ENCODE data around the gene USP12.

The USP12 gene

GRCh38 chr13:27211771-27212364, 40.3 kb upstream of the USP12 start:
- Histone ChIP-seq H3F3A (ENCODE audit: insufficient read depth, low read length) (no peaks in the 10 kb centered on the region), H3K9me2 (ENCODE audit: low read depth, low read length) (no peaks in the 10 kb centered on the region), H3K9ac (ENCODE audit: low read length) (no peak overlapping the region), H4K20me1 (ENCODE audit: insufficient read depth, low read length) (no peaks in the 10 kb centered on the region), H3K36me3 (ENCODE audit: insufficient read depth, low read length) (no peaks in the 10 kb centered on the region), H3K27ac (ENCODE audit: low read depth, low read length, poor library complexity, severe bottlenecking) (no peak overlapping the region), H3K27me3 (ENCODE audit: insufficient read depth, low read length) (no peaks in the 10 kb centered on the region), H3K9me3 (ENCODE audit: low read length) (no peaks in the 10 kb centered on the region), H3K4me3 (ENCODE audit: low read depth, low read length, poor library complexity, severe bottlenecking) (no peak overlapping the region), H3K4me2 (ENCODE audit: low read length) (no peak overlapping the region), H3K4me1 (ENCODE audit: insufficient read depth, low read length, severe bottlenecking) (no peaks in the 10 kb centered on the region), H3K79me2 (ENCODE audit: insufficient read depth, low read length) (no peaks in the 10 kb centered on the region), H2AFZ (ENCODE audit: low read length) (no peak overlapping the region)
- no peak for TF ChIP-seq EZH2 (IDR thresholded peaks at IDR 0.05; ENCODE audit: borderline replicate concordance, low read length)

DNA sequence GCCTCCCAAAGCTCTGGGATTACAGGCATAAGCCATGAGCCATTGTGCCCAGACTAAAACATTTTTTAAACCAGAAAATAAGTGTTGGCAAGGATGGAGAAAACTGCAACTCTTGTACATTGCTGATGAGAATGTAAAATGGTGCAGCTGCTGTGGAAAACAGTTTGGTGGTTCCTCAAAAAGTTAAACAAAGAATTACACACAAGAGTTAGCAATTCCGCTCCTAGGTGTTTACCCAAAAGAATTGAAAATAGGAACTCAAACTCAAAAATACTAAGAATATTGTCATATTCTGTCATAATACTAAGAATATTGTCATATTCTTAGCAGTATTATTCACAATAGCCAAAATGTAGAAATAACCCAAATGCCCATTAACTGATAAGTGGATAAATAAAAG, 39.7 kb upstream of the USP12 start:
- Histone ChIP-seq H3K9me2 (ENCODE audit: low read depth, low read length) (no peaks in the 10 kb centered on the region), H3K36me3 (ENCODE audit: insufficient read depth, low read length) (no peaks in the 10 kb centered on the region), H3K9me3 (ENCODE audit: low read length) (no peaks in the 10 kb centered on the region), H3K4me1 (ENCODE audit: insufficient read depth, low read length, severe bottlenecking) (no peaks in the 10 kb centered on the region), H3K79me2 (ENCODE audit: insufficient read depth, low read length) (no peaks in the 10 kb centered on the region), H3K27me3 (ENCODE audit: insufficient read depth, low read length) (no peaks in the 10 kb centered on the region), H3K9ac (ENCODE audit: low read length) (no peak overlapping the region), H3K4me3 (ENCODE audit: low read depth, low read length, poor library complexity, severe bottlenecking) (no peak overlapping the region), H3K27ac (ENCODE audit: low read depth, low read length, poor library complexity, severe bottlenecking) (no peak overlapping the region), H3F3A (ENCODE audit: insufficient read depth, low read length) (no peaks in the 10 kb centered on the region), H2AFZ (ENCODE audit: low read length) (no peak overlapping the region), H4K20me1 (ENCODE audit: insufficient read depth, low read length) (no peaks in the 10 kb centered on the region), H3K4me2 (ENCODE audit: low read length) (no peak overlapping the region)
- TF ChIP-seq EZH2 (IDR thresholded peaks at IDR 0.05; ENCODE audit: borderline replicate concordance, low read length) (no peak), CTCF (IDR thresholded peaks at IDR 0.05; ENCODE audit: low read length) (no peak)

GRCh38 chr13:27208514-27208913, 36.9 kb upstream of the USP12 start:
- Histone ChIP-seq H3K4me2 (ENCODE audit: low read length) (no peak overlapping the region), H2AFZ (ENCODE audit: low read length) (no peak overlapping the region), H3F3A (ENCODE audit: insufficient read depth, low read length) (no peaks in the 10 kb centered on the region), H3K4me1 (ENCODE audit: insufficient read depth, low read length, severe bottlenecking) (no peaks in the 10 kb centered on the region), H3K79me2 (ENCODE audit: insufficient read depth, low read length) (no peaks in the 10 kb centered on the region), H3K9me3 (ENCODE audit: low read length) (no peaks in the 10 kb centered on the region), H3K36me3 (ENCODE audit: insufficient read depth, low read length) (no peaks in the 10 kb centered on the region), H3K27me3 (ENCODE audit: insufficient read depth, low read length) (no peaks in the 10 kb centered on the region), H3K9ac (ENCODE audit: low read length) (no peak overlapping the region), H3K4me3 (ENCODE audit: low read depth, low read length, poor library complexity, severe bottlenecking) (no peak overlapping the region), H3K9me2 (ENCODE audit: low read depth, low read length) (no peaks in the 10 kb centered on the region), H3K27ac (ENCODE audit: low read depth, low read length, poor library complexity, severe bottlenecking) (no peak overlapping the region), H4K20me1 (ENCODE audit: insufficient read depth, low read length) (no peaks in the 10 kb centered on the region)
- TF ChIP-seq CTCF (IDR thresholded peaks at IDR 0.05; ENCODE audit: low read length) (no peak), EZH2 (IDR thresholded peaks at IDR 0.05; ENCODE audit: borderline replicate concordance, low read length) (no peak)

DNA sequence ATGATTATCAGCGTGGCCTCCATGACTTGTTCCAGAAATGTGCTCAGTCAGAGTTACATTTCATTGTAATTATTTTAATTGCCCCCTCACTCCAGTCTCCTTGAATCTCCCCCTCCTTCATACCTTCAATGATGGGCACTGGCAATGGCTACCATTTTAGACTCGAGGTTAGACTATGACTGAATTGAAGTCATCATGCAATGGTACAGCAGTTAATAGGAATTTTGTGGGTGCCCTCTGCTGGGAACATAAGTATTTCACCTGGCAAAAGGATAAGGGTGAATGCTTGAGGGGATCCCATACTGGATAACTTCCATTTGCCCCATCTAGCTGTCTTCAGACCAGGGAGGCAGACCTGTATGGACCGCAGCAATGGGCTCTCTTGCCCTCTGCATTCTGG, 32.2 kb upstream of the USP12 start:
- H2AFZ ChIP-seq (ENCODE audit: low read length) = no peak overlapping the region
- no peaks in the 10 kb centered on the region for H3K79me2 ChIP-seq (ENCODE audit: insufficient read depth, low read length)

More for the DNA sequence above, 32.2 kb upstream of the USP12 start:
- no peak overlapping the region for H3K4me2 ChIP-seq (ENCODE audit: low read length)
- H3K4me1 ChIP-seq (ENCODE audit: insufficient read depth, low read length, severe bottlenecking) = no peaks in the 10 kb centered on the region
- H3K27ac ChIP-seq (ENCODE audit: low read depth, low read length, poor library complexity, severe bottlenecking) = no peak overlapping the region
- no peaks in the 10 kb centered on the region for H3K9me3 ChIP-seq (ENCODE audit: low read length)
- no peaks in the 10 kb centered on the region for H4K20me1 ChIP-seq (ENCODE audit: insufficient read depth, low read length)
- H3K36me3 ChIP-seq (ENCODE audit: insufficient read depth, low read length) = no peaks in the 10 kb centered on the region
- no peaks in the 10 kb centered on the region for H3K9me2 ChIP-seq (ENCODE audit: low read depth, low read length)
- H3K9ac ChIP-seq (ENCODE audit: low read length) = no peak overlapping the region
- no peaks in the 10 kb centered on the region for H3K27me3 ChIP-seq (ENCODE audit: insufficient read depth, low read length)
- TF ChIP-seq CTCF (IDR thresholded peaks at IDR 0.05; ENCODE audit: low read length) = no peak
- TF ChIP-seq EZH2 (IDR thresholded peaks at IDR 0.05; ENCODE audit: borderline replicate concordance, low read length) = no peak
- no peak overlapping the region for H3K4me3 ChIP-seq (ENCODE audit: low read depth, low read length, poor library complexity, severe bottlenecking)
- H3F3A ChIP-seq (ENCODE audit: insufficient read depth, low read length) = no peaks in the 10 kb centered on the region
